ENCODE results near the gene AP4B1. TPM values are rescaled to one million over a fixed set of nuclear protein-coding genes. Genes with fewer than 3 reads are reported as not detected.

The AP4B1 gene
- total RNA-seq, 3 donors from 2014 or later, result 10.8 to 18.1 (median 14.9) TPM

DNA sequence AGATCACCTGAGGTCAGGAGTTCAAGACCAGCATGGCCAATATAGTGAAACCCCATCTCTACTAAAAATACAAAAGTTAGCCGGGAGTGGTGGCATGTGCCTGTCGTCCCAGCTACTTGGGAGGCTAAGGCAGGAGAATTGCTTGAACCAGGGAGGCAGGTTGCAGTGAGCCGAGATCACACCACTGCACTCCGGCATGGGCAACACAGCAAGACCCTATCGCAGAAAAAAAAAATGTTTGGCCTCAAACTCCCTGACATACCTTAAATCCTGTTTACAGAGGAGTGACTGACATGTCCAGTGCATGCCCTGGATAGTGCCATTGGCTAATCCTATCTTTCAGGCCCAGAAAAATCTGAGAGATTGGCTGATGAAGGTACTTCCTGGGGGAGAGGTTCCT, 12.4 kb upstream of the AP4B1 start:
- intact Hi-C loops (cut with DNase I; ENCODE audit: low total_unique reads), result no loop called here
- no peaks in the 10 kb centered on the region for H3K27me3 ChIP-seq
- no peak for TF ChIP-seq POLR2AphosphoS5 (IDR thresholded peaks at IDR 0.05)

DNA sequence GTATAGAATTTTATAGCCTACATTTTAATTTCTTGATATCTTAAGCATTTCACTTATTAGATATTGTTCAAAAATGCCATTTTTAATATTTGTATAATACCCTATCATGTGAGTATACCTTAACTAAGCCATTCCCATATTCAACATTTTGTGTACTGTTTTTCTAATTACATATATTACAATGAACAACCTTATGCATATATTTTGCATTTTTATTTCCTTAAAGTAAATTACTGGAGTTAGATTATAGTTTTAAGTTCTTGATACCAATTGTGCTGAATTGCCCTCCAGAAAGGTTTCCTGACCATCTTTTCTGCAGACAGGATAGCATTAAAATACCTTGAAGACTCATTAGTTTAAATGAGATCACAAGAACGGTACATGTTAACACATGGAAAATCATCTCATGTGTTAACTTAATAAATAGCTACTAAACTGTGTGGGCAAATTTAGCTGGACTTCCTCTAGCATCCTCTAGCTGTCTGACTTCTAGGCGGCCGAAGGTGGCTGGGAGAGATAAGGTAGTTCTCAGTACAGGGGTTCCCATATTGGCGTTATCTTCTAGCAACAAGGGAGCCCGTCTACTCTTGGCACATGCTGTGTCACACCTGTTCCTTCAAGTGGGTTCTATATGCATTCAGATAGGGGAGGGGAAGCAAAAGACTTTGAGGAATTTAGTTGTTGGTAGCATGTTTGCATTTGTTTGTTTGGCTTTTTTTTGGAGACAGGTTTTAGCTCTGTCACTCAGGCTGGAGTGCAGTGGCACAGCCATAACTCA, 9.5 kb upstream of the AP4B1 start:
- no peak for DNase-seq (ENCODE audit: low spot score in 2 of 2)
- Histone ChIP-seq H3K4me3 (no peak overlapping the region), H3K36me3 (peaks cover 3% of the 10 kb centered on the region), H3K9me3 (no peaks in the 10 kb centered on the region), H3K27ac (no peak overlapping the region), H3K27me3 (no peaks in the 10 kb centered on the region), H3K4me1 (no peaks in the 10 kb centered on the region)
- TF ChIP-seq POLR2AphosphoS5 (IDR thresholded peaks at IDR 0.05) (no peak), POLR2A (IDR thresholded peaks at IDR 0.05) (no peak)
- TF ChIP-seq, protein P1, sequence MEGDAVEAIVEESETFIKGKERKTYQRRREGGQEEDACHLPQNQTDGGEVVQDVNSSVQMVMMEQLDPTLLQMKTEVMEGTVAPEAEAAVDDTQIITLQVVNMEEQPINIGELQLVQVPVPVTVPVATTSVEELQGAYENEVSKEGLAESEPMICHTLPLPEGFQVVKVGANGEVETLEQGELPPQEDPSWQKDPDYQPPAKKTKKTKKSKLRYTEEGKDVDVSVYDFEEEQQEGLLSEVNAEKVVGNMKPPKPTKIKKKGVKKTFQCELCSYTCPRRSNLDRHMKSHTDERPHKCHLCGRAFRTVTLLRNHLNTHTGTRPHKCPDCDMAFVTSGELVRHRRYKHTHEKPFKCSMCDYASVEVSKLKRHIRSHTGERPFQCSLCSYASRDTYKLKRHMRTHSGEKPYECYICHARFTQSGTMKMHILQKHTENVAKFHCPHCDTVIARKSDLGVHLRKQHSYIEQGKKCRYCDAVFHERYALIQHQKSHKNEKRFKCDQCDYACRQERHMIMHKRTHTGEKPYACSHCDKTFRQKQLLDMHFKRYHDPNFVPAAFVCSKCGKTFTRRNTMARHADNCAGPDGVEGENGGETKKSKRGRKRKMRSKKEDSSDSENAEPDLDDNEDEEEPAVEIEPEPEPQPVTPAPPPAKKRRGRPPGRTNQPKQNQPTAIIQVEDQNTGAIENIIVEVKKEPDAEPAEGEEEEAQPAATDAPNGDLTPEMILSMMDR (IDR thresholded peaks at IDR 0.05), result no peak
- intact Hi-C loops (cut with DNase I; ENCODE audit: low total_unique reads), result no loop called here

More for the DNA sequence above, 12.4 kb upstream of the AP4B1 start:
- Histone ChIP-seq H3K4me1 (no peaks in the 10 kb centered on the region), H3K36me3 (peaks cover 3% of the 10 kb centered on the region), H3K9me3 (no peaks in the 10 kb centered on the region), H3K4me3 (no peak overlapping the region), H3K27ac (no peak overlapping the region)
- no peak for DNase-seq (ENCODE audit: low spot score in 2 of 2)

DNA sequence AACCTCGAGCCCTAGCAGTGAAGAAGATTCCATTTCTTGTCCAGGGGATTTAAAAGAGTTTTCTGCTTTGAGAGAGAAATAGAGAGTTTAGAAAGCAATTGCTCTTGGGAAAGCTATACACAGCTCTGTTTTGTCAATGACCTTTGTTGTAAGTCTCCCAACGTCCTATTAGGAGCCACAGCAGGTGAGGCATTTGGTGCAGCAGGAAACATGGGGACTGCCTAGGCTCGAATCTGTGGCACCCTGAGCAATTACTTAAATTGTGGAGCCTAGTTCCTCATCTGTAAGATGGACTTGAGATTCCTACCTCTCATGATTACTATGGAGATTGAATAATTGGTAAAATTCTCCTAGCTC, 8.7 kb upstream of the AP4B1 start:
- H3K4me3 ChIP-seq, result no peak overlapping the region

GRCh38 chr1:113912594-113913311, 8.2 kb upstream of the AP4B1 start:
- intact Hi-C loops (cut with DNase I; ENCODE audit: low total_unique reads), result loop anchor here (1.0 kb wide), 1 partner anchor 15 kb away; no protein-coding TSS in a partner anchor
- Histone ChIP-seq H3K4me3 (no peak overlapping the region), H3K9me3 (no peaks in the 10 kb centered on the region), H3K27ac (peak overlapping the region; percentile 7 to 28), H3K36me3 (peaks cover 3% of the 10 kb centered on the region), H3K27me3 (no peaks in the 10 kb centered on the region), H3K4me1 (no peaks in the 10 kb centered on the region)
- TF ChIP-seq POLR2AphosphoS5 (IDR thresholded peaks at IDR 0.05), result no peak
- TF ChIP-seq, protein P1 (IDR thresholded peaks at IDR 0.05), result no peak
- no peak for TF ChIP-seq POLR2A (IDR thresholded peaks at IDR 0.05)
- DNase-seq (ENCODE audit: low spot score in 2 of 2), result no peak

More for the DNA sequence above, 8.7 kb upstream of the AP4B1 start:
- peak overlapping the region; percentile 7 to 28 for H3K27ac ChIP-seq
- intact Hi-C loops (cut with DNase I; ENCODE audit: low total_unique reads), result no loop called here
- DNase-seq (ENCODE audit: low spot score in 2 of 2), result no peak
- H3K36me3 ChIP-seq, result peaks cover 3% of the 10 kb centered on the region
- no peaks in the 10 kb centered on the region for H3K9me3 ChIP-seq
- H3K27me3 ChIP-seq, result no peaks in the 10 kb centered on the region
- no peak for TF ChIP-seq POLR2A (IDR thresholded peaks at IDR 0.05)
- H3K4me1 ChIP-seq, result no peaks in the 10 kb centered on the region

DNA sequence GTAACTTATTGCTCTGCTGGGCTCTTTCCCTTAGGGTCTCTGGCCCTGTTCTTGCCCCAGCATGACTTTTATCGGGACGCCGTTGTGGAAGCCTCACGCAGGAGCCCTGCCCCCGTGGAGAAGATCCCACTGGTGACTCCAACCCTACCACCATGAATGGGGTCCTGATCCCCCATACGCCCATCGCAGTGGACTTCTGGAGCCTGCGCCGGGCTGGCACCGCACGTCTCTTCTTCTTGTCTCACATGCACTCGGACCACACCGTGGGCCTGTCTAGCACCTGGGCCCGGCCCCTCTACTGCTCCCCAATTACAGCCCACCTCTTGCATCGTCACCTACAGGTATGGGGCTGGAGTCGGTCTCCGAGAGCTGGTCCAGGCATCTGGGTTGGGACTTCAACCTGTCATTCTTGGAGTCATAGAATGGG, 849 bp upstream of the AP4B1 start:
- H3K9me3 ChIP-seq, result no peaks in the 10 kb centered on the region
- intact Hi-C loops (cut with DNase I; ENCODE audit: low total_unique reads), result loop anchor here (1.0 kb wide), 1 partner anchor 24 kb away; the partner anchor contains the start of gene HIPK1
- H3K4me1 ChIP-seq, result peaks cover 0 to 4% of the 10 kb centered on the region in 2 donors
- H3K4me3 ChIP-seq, result peak overlapping the region; percentile 66 to 91 (median 67)
- H3K36me3 ChIP-seq, result no peaks in the 10 kb centered on the region
- peak in 1 of 2 donors; percentile 22 for DNase-seq (ENCODE audit: low spot score in 2 of 2)
- H3K27me3 ChIP-seq, result no peaks in the 10 kb centered on the region
- H3K27ac ChIP-seq, result peak overlapping the region; percentile 89 to 92
- TF ChIP-seq, protein P1 (IDR thresholded peaks at IDR 0.05), result no peak
- TF ChIP-seq POLR2AphosphoS5 (IDR thresholded peaks at IDR 0.05) (no peak), POLR2A (IDR thresholded peaks at IDR 0.05) (no peak)

DNA sequence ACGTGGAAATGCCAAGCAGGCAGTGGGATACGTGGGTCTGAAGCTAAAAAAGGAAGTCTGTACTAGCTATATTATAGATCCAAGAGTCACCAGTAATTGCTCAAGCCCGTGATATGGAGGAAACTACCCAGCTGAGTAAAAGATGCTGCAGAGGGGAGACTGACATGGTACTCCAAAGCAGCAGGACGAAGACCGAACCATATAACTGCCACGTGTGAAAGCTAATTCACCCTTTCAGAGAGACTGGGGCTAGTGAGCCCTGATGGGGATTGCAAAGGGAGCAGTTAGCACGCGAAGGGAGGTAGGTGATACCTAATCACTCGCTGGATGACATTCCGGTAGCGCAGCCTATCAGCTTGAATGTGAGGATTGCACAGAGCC, 316 bp downstream of the AP4B1 start:
- H3K9me3 ChIP-seq, result no peaks in the 10 kb centered on the region
- TF ChIP-seq POLR2A (IDR thresholded peaks at IDR 0.05), result no peak
- no peak for TF ChIP-seq POLR2AphosphoS5 (IDR thresholded peaks at IDR 0.05)
- TF ChIP-seq, protein P1 (IDR thresholded peaks at IDR 0.05), result no peak
- no peaks in the 10 kb centered on the region for H3K27me3 ChIP-seq
- peaks cover 0 to 4% of the 10 kb centered on the region in 2 donors for H3K4me1 ChIP-seq
- intact Hi-C loops (cut with DNase I; ENCODE audit: low total_unique reads), result no loop called here
- H3K36me3 ChIP-seq, result no peaks in the 10 kb centered on the region
- H3K27ac ChIP-seq, result peak overlapping the region; percentile 89 to 92
- H3K4me3 ChIP-seq, result peak overlapping the region; percentile 66 to 91 (median 67)
- no peak for DNase-seq (ENCODE audit: low spot score in 2 of 2)

Measured in breast epithelium (tissue), 4 donors.